Skeletal muscle satellite cell (primary cell): ENCODE measurements around the gene TBX6.

Source experiments
- H3K27me3 ChIP-seq: 2 replicates; pipeline ENCODE4 v1.7.0; 2013; ENCODE audit warnings: low read length; ENCODE audit not compliant: control insufficient read depth, insufficient read depth
- H3K36me3 ChIP-seq: 2 replicates; pipeline ENCODE4 v1.7.0; 2013; ENCODE audit warnings: mild to moderate bottlenecking, control low read depth, low read length; ENCODE audit not compliant: insufficient read depth
- H3K4me1 ChIP-seq: 2 replicates; pipeline ENCODE4 v1.7.0; 2013; ENCODE audit warnings: low read length; ENCODE audit not compliant: control insufficient read depth, insufficient read depth
- H3K4me2 ChIP-seq: 2 replicates; pipeline ENCODE4 v1.7.0; 2013; ENCODE audit warnings: mild to moderate bottlenecking, low read length
- H3K4me3 ChIP-seq: 2 replicates; pipeline ENCODE4 v1.7.0; 2013; ENCODE audit warnings: low read length
- H3K9ac ChIP-seq: 2 replicates; pipeline ENCODE4 v1.7.0; 2013; ENCODE audit warnings: mild to moderate bottlenecking, low read depth, low read length, moderate library complexity
- H3K9me3 ChIP-seq: replicated peaks from 2 replicates; pipeline ENCODE4 v1.7.0; 2013; ENCODE audit warnings: mild to moderate bottlenecking, control low read depth, low read length

TBX6 gene

DNA sequence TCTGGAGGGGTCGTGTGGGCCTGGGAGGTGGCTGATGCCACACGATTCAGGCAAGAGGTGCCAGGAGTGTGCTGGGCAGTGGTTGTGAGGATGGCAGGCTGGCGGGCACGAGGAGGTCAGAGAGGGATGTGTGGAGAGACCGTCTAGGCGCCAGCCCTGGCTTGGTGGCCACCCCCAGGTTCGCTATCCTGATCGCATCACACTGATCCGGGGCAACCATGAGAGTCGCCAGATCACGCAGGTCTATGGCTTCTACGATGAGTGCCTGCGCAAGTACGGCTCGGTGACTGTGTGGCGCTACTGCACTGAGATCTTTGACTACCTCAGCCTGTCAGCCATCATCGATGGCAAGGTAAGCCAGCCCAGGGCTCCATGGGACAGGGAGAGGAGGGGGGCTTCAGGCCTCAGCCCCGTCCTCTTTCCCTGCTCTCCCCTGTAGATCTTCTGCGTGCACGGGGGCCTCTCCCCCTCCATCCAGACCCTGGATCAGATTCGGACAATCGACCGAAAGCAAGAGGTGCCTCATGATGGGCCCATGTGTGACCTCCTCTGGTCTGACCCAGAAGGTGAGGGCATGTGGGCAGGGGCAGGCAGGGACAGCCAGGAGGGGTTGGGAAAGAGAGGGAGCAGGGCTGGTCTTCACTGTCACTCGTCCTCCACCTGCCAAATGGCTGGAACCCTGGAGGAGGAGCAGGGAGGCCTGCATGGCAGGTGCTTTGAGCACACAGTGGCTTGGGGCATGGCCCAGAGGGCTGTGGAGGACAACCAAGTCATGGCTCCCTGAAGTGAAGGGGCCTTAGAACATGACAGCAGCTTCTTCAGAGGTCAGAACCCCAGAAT is 8.3 kb downstream of the TBX6 start:
- Histone ChIP-seq H3K9me3 (no peaks in the 10 kb centered on the region), H3K36me3 (peaks cover 78% of the 10 kb centered on the region), H3K27me3 (no peaks in the 10 kb centered on the region), H3K9ac (no peak overlapping the region), H3K4me2 (no peak overlapping the region), H3K4me3 (no peak overlapping the region), H3K4me1 (peaks cover under 1% of the 10 kb centered on the region)

DNA sequence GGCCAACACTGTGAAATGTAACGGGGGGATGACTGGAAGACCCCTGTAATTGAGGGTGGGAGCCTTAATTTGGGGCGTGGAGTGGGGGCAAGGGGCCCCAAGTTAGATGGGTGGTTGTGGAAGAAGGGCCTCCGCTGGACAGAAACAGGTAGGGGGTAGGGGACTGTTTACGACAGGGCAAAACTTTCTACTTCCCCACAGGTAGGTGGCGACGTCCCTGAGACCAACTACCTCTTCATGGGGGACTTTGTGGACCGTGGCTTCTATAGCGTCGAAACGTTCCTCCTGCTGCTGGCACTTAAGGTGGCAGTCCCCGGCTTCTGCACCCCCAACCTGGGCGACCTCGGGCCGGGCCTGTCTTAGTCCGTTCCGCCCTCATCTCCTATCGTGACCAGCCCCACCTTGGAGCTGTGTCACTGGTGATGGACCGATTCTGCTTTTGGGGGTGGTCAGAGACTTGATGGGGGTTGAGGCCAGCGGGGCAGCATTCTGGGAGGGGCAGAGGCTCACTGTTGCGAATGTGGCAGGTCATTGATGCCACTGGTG is 9.1 kb downstream of the TBX6 start:
- Histone ChIP-seq H3K9ac (no peak overlapping the region), H3K36me3 (peaks cover 87% of the 10 kb centered on the region), H3K9me3 (no peaks in the 10 kb centered on the region), H3K4me3 (no peak overlapping the region), H3K4me1 (peaks cover 9% of the 10 kb centered on the region), H3K27me3 (no peaks in the 10 kb centered on the region), H3K4me2 (no peak overlapping the region)

DNA sequence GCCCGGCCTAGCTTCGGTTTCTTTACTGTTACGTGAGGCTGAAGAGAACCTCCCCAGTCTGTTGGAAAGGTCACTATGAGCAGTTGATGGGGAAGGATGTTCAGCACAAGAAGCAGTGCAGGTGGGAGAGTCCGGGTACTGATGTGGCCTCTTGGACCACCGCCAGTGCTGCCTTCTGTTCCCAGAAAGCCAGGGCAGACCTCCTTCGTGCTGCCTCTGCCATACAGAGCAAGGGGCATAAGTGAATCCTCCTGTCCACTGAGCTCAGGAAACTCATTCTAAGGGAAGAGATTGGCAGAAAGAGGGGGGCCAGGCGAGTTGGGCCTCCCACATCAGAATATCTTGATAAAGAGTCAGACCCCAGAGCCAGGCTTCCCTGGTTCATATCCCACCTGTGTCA is 12.2 kb downstream of the TBX6 start:
- H3K4me3 ChIP-seq = no peak overlapping the region
- no peaks in the 10 kb centered on the region for H3K9me3 ChIP-seq
- H3K36me3 ChIP-seq = peaks cover 66% of the 10 kb centered on the region
- H3K4me1 ChIP-seq = peaks cover 28% of the 10 kb centered on the region
- no peaks in the 10 kb centered on the region for H3K27me3 ChIP-seq
- H3K9ac ChIP-seq = no peak overlapping the region
- H3K4me2 ChIP-seq = no peak overlapping the region

DNA sequence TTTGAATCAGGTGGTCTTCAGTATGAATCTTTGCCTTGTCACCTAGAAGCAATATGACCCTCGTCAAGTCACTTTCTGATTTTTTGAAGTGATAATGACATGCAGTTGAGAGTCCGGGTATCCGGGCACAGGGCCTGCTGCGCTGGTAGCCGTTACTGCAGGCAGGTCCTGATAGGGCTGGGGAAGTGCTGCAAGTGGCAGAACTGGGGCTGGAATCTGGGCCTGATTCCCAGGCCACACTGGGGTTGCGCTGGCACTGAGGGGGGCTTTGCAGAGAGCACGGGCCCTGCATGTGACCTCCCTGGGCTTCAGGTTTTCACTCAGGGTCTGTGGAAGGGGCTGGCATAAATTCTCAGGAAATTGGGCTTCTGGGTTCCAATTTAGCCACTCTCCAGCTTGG is 13.0 kb downstream of the TBX6 start:
- H3K4me2 ChIP-seq = no peak overlapping the region
- H3K36me3 ChIP-seq = peaks cover 61% of the 10 kb centered on the region
- no peak overlapping the region for H3K9ac ChIP-seq
- no peaks in the 10 kb centered on the region for H3K9me3 ChIP-seq
- no peaks in the 10 kb centered on the region for H3K27me3 ChIP-seq
- no peak overlapping the region for H3K4me3 ChIP-seq
- H3K4me1 ChIP-seq = peaks cover 28% of the 10 kb centered on the region

DNA sequence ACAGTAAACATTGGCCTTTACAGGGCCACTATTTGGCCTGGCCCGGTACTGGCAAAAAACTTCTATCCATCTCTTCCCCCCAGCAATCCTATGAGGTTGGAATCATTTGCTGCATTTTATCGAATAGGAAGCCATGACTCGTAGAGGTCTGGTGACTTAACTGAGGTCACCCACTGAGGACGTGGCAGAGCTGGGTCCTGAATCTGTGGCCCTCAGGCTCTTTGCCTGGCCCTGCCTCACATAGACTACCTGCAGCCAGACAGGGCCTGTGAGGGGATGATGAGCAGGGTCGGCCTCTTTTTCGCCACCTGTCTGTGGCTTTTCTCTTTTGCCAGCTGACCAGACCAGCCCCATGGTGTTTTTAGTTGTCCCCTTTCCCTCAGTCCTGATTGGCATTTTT is 14.1 kb downstream of the TBX6 start:
- Histone ChIP-seq H3K4me3 (peak overlapping the region; percentile 97), H3K27me3 (no peaks in the 10 kb centered on the region), H3K4me2 (peak overlapping the region; percentile 94), H3K9ac (peak overlapping the region; percentile 93), H3K9me3 (no peaks in the 10 kb centered on the region), H3K4me1 (peaks cover 28% of the 10 kb centered on the region), H3K36me3 (peaks cover 51% of the 10 kb centered on the region)

DNA sequence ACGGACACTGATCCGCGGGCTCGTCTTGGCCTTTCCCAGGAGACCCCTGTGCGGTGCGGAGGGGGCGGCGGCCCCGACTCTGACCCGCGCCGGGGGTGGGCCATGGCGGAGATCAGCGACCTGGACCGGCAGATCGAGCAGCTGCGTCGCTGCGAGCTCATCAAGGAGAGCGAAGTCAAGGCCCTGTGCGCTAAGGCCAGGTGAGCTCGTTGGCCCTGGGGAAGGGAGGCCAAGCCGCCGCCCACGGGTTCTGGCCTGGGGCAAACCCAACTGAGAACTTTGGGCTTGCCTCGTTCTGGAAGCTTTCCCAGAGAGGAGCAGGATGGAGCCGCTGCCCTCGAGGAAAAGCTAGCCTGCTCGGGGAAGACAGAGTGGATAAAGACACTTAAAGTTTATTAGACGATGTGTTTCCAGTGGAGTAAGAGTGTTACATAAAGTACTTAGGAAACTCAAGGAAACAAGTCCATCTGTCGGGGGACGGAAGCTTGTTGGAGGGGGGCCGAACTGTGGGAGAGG is 15.4 kb downstream of the TBX6 start:
- Histone ChIP-seq H3K27me3 (no peaks in the 10 kb centered on the region), H3K9ac (peak overlapping the region; percentile 93), H3K36me3 (peaks cover 54% of the 10 kb centered on the region), H3K4me1 (peaks cover 28% of the 10 kb centered on the region), H3K9me3 (no peaks in the 10 kb centered on the region), H3K4me2 (peak overlapping the region; percentile 94), H3K4me3 (peak overlapping the region; percentile 97)

DNA sequence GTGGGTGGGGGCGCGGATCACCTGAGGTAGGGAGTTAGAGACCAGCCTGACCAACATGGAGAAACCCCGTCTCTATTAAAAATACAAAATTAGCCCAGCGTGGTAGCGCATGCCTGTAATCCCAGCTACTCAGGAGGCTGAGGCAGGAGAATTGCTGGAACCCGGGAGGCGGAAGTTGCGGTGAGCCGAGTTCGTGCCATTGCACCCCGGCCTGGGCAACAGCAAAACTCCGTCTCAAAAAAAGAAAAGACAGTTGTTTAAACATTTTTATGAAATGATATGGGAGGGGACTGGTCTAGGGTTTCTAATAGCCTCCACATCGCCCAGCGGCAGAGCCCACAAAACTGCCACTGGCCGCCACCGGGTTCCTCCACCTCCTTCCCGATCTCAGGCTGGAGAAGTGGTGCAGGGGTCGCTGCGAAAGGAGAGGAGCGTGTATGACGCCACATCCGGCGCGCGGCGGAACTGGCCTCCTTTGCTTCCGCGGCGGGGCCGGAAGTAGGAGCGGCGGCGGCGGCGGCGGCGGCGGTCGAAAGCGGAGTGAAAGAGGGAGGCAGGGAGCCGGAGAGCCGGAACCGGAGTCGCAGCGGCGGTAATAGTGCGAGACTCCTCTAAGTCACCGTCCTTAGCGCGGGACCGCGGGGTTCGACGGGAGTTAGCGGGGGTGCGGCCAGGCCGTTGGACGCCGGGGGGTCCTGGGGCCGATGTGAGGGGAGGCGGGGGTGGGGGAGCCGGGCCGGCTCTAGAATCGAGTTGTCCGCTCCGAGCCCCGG is 16.0 kb downstream of the TBX6 start, which contains the start of gene PPP4C:
TSS of gene PPP4C (plus strand) at position 492 of the 773 bp plus-strand sequence. CDS start 384 bp downstream, outside the sequence.
- Histone ChIP-seq H3K9me3 (no peaks in the 10 kb centered on the region), H3K4me2 (peak within 1 kb of the TSS; percentile 94), H3K27me3 (no peaks in the 10 kb centered on the region), H3K4me1 (peaks cover 28% of the 10 kb centered on the region), H3K36me3 (peaks cover 54% of the 10 kb centered on the region), H3K4me3 (peak within 1 kb of the TSS; percentile 97), H3K9ac (peak within 1 kb of the TSS; percentile 93)

DNA sequence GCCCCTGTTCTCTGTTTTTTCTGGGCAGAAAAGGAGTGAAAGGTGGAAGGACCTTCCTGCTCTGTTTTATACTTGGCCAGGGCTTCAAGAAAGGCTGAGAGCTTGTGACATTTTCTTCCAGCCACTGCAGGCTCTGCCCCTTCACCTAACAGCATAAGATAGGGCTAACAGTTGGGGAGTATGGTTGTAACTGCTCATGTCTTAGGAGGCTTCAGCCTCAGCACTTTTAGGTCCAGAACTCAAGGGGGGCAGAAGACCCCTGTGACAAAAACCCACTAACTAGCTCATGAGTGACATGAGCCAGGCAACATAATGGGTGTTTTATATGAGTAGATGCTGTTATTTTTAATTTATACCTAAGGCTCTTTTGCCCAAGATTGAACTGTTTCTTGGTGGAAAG is 21.2 kb downstream of the TBX6 start:
- H3K9ac ChIP-seq = peak overlapping the region; percentile 14
- peak overlapping the region; percentile 60 for H3K4me2 ChIP-seq
- peaks cover 71% of the 10 kb centered on the region for H3K36me3 ChIP-seq
- H3K4me1 ChIP-seq = peaks cover 42% of the 10 kb centered on the region
- H3K27me3 ChIP-seq = no peaks in the 10 kb centered on the region
- no peaks in the 10 kb centered on the region for H3K9me3 ChIP-seq
- peak overlapping the region; percentile 29 for H3K4me3 ChIP-seq

DNA sequence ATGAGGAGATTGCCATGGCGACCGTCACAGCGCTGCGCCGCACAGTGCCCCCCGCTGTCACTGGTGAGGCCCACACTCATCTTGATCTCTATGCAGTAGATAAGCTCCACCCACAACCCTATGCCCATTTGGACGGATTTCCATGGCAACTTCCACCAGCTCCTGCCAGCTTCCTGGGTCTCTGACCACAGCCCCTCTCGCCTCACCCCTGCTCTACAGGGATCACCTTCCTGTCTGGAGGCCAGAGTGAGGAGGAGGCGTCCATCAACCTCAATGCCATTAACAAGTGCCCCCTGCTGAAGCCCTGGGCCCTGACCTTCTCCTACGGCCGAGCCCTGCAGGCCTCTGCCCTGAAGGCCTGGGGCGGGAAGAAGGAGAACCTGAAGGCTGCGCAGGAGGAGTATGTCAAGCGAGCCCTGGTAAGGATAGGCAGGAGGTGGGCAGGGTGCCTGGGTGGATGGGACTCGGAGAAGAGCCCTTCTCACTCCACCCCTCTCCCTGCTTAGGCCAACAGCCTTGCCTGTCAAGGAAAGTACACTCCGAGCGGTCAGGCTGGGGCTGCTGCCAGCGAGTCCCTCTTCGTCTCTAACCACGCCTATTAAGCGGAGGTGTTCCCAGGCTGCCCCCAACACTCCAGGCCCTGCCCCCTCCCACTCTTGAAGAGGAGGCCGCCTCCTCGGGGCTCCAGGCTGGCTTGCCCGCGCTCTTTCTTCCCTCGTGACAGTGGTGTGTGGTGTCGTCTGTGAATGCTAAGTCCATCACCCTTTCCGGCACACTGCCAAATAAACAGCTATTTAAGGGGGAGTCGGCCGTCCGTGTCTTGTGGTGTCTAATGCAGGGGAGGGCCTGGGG is 21.9 kb downstream of the TBX6 start:
- Histone ChIP-seq H3K9me3 (no peaks in the 10 kb centered on the region), H3K27me3 (no peaks in the 10 kb centered on the region), H3K4me3 (peak overlapping the region; percentile 29), H3K9ac (no peak overlapping the region), H3K36me3 (peaks cover 71% of the 10 kb centered on the region), H3K4me1 (peaks cover 35% of the 10 kb centered on the region), H3K4me2 (peak overlapping the region; percentile 60)

DNA sequence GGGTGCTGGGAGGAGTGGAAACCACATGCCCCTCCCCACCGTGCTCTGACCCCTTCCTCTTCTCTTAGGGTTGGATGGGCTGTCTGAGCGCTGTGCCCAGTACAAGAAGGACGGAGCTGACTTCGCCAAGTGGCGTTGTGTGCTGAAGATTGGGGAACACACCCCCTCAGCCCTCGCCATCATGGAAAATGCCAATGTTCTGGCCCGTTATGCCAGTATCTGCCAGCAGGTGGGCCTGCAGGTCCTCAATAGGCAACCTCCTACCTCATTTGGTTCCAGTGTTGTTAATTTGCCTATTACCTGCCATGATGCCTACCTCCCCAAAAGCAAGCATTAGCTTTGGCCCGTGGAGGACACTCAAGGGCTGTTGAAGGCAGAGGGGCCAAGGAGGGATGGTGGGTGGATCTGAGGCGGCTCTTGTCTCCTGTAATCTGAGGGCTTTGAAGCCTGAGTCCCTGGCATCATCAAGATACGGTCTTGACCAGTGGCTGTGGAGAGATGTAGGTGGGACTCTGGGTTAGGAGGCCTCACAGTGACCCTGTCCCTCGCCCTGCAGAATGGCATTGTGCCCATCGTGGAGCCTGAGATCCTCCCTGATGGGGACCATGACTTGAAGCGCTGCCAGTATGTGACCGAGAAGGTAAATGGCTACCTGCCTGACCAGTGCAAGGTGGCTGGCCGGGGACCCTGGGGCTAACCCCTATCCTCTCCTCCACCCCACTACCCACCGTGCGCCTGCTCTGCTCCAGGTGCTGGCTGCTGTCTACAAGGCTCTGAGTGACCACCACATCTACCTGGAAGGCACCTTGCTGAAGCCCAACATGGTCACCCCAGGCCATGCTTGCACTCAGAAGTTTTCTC is 22.7 kb downstream of the TBX6 start:
- Histone ChIP-seq H3K9me3 (no peaks in the 10 kb centered on the region), H3K9ac (peak overlapping the region; percentile 26), H3K36me3 (peaks cover 71% of the 10 kb centered on the region), H3K27me3 (no peaks in the 10 kb centered on the region), H3K4me1 (peaks cover 40% of the 10 kb centered on the region), H3K4me2 (peak overlapping the region; percentile 60), H3K4me3 (peak overlapping the region; percentile 29)
